WTC11 (cell line): ENCODE measurements around the gene LRRC7. TPM values are rescaled to one million over a fixed set of nuclear protein-coding genes. Genes with fewer than 3 reads are reported as not detected.

Experiments
- ATAC-seq: fragments of 200-7000 bp; cut with Tn5 transposase; 2 replicates; pipeline ENCODE4 v1.10.0; 2021; ENCODE audit warnings: mild to moderate bottlenecking, moderate library complexity
- CTCF ChIA-PET: fragments of 300-600 bp; sonication (Branson Sonifier 250); formaldehyde crosslinking; loops from one replicate; lab custom pipeline; 2021; ENCODE audit warnings: antibody characterized with exemption; lab: Charles Lee
- POLR2A ChIA-PET: fragments of 350-600 bp; sonication (Branson Sonifier 250); formaldehyde crosslinking; loops from one replicate; lab custom pipeline; 2021; ENCODE audit warnings: antibody characterized with exemption; lab: Charles Lee
- DNase-seq: peaks from one replicate; pipeline ENCODE4 v3.0.0; 2021; ENCODE audit warnings: low spot score
- H3K27ac Mint-ChIP-seq: 2 replicates; pipeline ENCODE4 v1.8.0; 2021; ENCODE audit warnings: mixed read lengths
- H3K27me3 Mint-ChIP-seq: 2 replicates; pipeline ENCODE4 v1.8.0; 2021; ENCODE audit warnings: low read depth, mild to moderate bottlenecking, moderate library complexity, mixed read lengths
- H3K36me3 Mint-ChIP-seq: 2 replicates; pipeline ENCODE4 v1.8.0; 2021; ENCODE audit warnings: mixed read lengths
- H3K4me1 Mint-ChIP-seq: 2 replicates; pipeline ENCODE4 v1.8.0; 2022; ENCODE audit warnings: mixed read lengths
- H3K4me3 Mint-ChIP-seq: 2 replicates; pipeline ENCODE4 v1.8.0; 2021; ENCODE audit warnings: mild to moderate bottlenecking, moderate library complexity, mixed read lengths
- H3K9me3 Mint-ChIP-seq: 2 replicates; pipeline ENCODE4 v1.8.0; 2021; ENCODE audit warnings: mixed read lengths
- AR ChIP-seq: fragments of 250-450 bp; sonication (Bioruptor Pico); IDR thresholded peaks from 2 replicates; pipeline ENCODE4 v1.9.0; 2021; ENCODE audit warnings: mild to moderate bottlenecking
- ARID4B ChIP-seq: sonication (generic); formaldehyde crosslinking; IDR thresholded peaks from 2 replicates; pipeline ENCODE4 v1.8.0; 2023; ENCODE audit warnings: missing genetic modification reagents, mild to moderate bottlenecking, borderline replicate concordance
- ATF6 ChIP-seq: sonication (generic); formaldehyde crosslinking; IDR thresholded peaks from 2 replicates; pipeline ENCODE4 v1.8.1; 2023; ENCODE audit warnings: mild to moderate bottlenecking, missing genetic modification reagents
- CREB1 ChIP-seq: sonication (generic); formaldehyde crosslinking; IDR thresholded peaks from 2 replicates; pipeline ENCODE4 v1.8.0; 2023; ENCODE audit warnings: mild to moderate bottlenecking, missing genetic modification reagents
- CREM ChIP-seq: sonication (generic); formaldehyde crosslinking; IDR thresholded peaks from 2 replicates; pipeline ENCODE4 v1.8.1; 2022; ENCODE audit warnings: mild to moderate bottlenecking, missing genetic modification reagents, moderate library complexity
- ESRRA ChIP-seq: sonication (generic); formaldehyde crosslinking; IDR thresholded peaks from 2 replicates; pipeline ENCODE4 v1.8.1; 2022; ENCODE audit warnings: mild to moderate bottlenecking, missing genetic modification reagents, borderline replicate concordance
- FOXJ3 ChIP-seq: sonication (generic); formaldehyde crosslinking; IDR thresholded peaks from 2 replicates; pipeline ENCODE4 v1.9.0; 2021; ENCODE audit warnings: missing genetic modification reagents, mild to moderate bottlenecking, borderline replicate concordance
- HMGXB4 ChIP-seq: sonication (generic); formaldehyde crosslinking; IDR thresholded peaks from 2 replicates; pipeline ENCODE4 v1.8.1; 2023; ENCODE audit warnings: mild to moderate bottlenecking, moderate library complexity, missing genetic modification reagents
- IRF1 ChIP-seq: sonication (generic); formaldehyde crosslinking; IDR thresholded peaks from 2 replicates; pipeline ENCODE4 v1.8.0; 2023; ENCODE audit warnings: missing genetic modification reagents
- KAT7 ChIP-seq: sonication (generic); formaldehyde crosslinking; IDR thresholded peaks from 2 replicates; pipeline ENCODE4 v1.8.1; 2023; ENCODE audit warnings: missing genetic modification reagents, mild to moderate bottlenecking, borderline replicate concordance
- MLX ChIP-seq: sonication (generic); formaldehyde crosslinking; IDR thresholded peaks from 2 replicates; pipeline ENCODE4 v1.8.1; 2023; ENCODE audit warnings: mild to moderate bottlenecking, missing genetic modification reagents, moderate library complexity
- NFATC4 ChIP-seq: fragments of 250-450 bp; sonication (Bioruptor Pico); IDR thresholded peaks from 2 replicates; pipeline ENCODE4 v1.9.0; 2021; ENCODE audit warnings: mild to moderate bottlenecking
- NFE2L1 ChIP-seq: sonication (generic); formaldehyde crosslinking; IDR thresholded peaks from 2 replicates; pipeline ENCODE4 v1.8.1; 2023; ENCODE audit warnings: missing genetic modification reagents
- NR3C1 ChIP-seq: sonication (generic); formaldehyde crosslinking; conservative IDR thresholded peaks from 2 replicates; pipeline ENCODE4 v1.8.1; 2023; ENCODE audit warnings: low read depth, mild to moderate bottlenecking, missing genetic modification reagents
- RELA ChIP-seq: sonication (generic); formaldehyde crosslinking; IDR thresholded peaks from 2 replicates; pipeline ENCODE4 v1.8.1; 2022; ENCODE audit warnings: missing genetic modification reagents, mild to moderate bottlenecking, borderline replicate concordance
- ZMAT4 ChIP-seq: fragments of 250-450 bp; sonication (Bioruptor Pico); IDR thresholded peaks from 2 replicates; pipeline ENCODE4 v1.9.0; 2021; ENCODE audit warnings: mild to moderate bottlenecking
- ZNF121 ChIP-seq: sonication (generic); formaldehyde crosslinking; IDR thresholded peaks from 2 replicates; pipeline ENCODE4 v1.8.0; 2023; ENCODE audit warnings: missing genetic modification reagents
- ZNF232 ChIP-seq: sonication (generic); formaldehyde crosslinking; IDR thresholded peaks from 2 replicates; pipeline ENCODE4 v1.8.0; 2022; ENCODE audit warnings: mild to moderate bottlenecking, missing genetic modification reagents
- total RNA-seq: library from RNA; stranded (reverse); gene quantifications from 3 replicates; pipeline ENCODE4 v1.2.3, GENCODE V29; 2021

LRRC7 gene
- total RNA-seq, 1 experiment from 2014 or later: not detected

- CTCF ChIA-PET: no interaction called here
- H3K4me3 Mint-ChIP-seq: no peak overlapping the region
- POLR2A ChIA-PET: no interaction called here
Measured at GRCh38 chr1:70083519-70083918, 515.8 kb downstream of the LRRC7 start.

More at GRCh38 chr1:70083519-70083918, 515.8 kb downstream of the LRRC7 start:
- DNase-seq (no peak), ATAC-seq (no peak)
- TF ChIP-seq ESRRA (CRISPR knock-in tag) (no peak), CREM (CRISPR knock-in tag) (no peak), ZNF121 (no peak), ARID4B (CRISPR knock-in tag) (no peak), AR (CRISPR knock-in tag) (no peak), HMGXB4 (CRISPR knock-in tag) (no peak), NFATC4 (no peak), ZMAT4 (CRISPR knock-in tag) (no peak), IRF1 (no peak), ZNF232 (CRISPR knock-in tag) (no peak), FOXJ3 (CRISPR knock-in tag) (no peak), ATF6 (CRISPR knock-in tag) (no peak), NFE2L1 (no peak), KAT7 (CRISPR knock-in tag) (no peak), NR3C1 (no peak), MLX (CRISPR knock-in tag) (no peak), RELA (CRISPR knock-in tag) (no peak), CREB1 (CRISPR knock-in tag) (no peak)
- Mint-ChIP-seq H3K27me3 (no peaks in the 10 kb centered on the region), H3K4me1 (0 out of 2 replicates have a peak, but pooled peaks cover 2% of the 10 kb centered on the region), H3K27ac (no peak overlapping the region), H3K36me3 (no peaks in the 10 kb centered on the region), H3K9me3 (peaks cover 11% of the 10 kb centered on the region)
